NCI-H524 treated with DMSO at 0.1 percent for 48 hours (cell line): ENCODE measurements around the gene TBX6.
"Not testable (repeated sequence)": the region's sequence is repeated elsewhere in the genome, so short reads cannot be mapped to it uniquely, and the experiment has no call there.

Experiments
- DNase-seq: peaks from one replicate; lab custom pipeline; 2025; lab: John Stamatoyannopoulos, UW

The TBX6 gene

GRCh38 chr16:30065943-30066760 is 25.6 kb downstream of the TBX6 start:
- no peak for DNase-seq

DNA sequence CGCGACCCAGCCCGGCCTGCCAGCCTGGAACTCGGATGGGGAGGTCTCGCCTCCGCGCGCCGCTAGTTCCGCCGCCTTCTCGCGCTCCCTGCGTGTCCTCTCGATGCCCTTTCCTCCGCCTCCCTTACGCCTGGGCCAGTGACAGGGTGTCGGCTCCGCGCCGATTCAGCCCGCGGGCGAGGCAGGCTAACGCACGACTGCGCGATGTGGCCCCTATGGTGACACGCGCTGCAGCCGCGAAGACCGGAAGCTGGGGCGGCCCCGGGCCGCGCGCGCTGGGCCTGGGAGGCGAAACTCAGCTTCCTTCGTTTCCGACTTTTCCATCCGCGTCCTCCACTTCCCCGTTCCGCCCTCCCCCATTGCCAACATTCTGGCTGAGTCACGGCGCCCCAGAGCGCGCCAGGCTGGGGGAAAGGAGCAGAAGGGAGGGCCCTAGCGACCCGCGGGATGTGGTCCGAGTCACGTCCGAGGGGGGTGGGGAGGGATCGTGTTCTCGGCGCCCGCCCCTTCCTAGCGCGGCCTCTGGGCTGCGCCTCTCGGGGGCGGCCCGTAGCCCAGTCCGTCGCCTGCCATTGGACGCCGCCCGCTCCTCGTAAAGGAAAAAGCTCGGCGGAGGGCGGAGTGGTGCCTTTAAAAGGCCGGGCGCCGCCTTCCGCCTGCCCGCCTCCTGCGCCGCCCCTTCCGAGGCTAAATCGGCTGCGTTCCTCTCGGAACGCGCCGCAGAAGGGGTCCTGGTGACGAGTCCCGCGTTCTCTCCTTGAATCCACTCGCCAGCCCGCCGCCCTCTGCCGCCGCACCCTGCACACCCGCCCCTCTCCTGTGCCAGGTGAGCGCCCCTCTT is 26.4 kb downstream of the TBX6 start, which contains the start of gene ALDOA:
ALDOA (plus strand) TSS at position 659 of the 841 bp plus-strand sequence. CDS start 1,138 bp downstream, outside the sequence.
- peak; percentile 88 for DNase-seq

DNA sequence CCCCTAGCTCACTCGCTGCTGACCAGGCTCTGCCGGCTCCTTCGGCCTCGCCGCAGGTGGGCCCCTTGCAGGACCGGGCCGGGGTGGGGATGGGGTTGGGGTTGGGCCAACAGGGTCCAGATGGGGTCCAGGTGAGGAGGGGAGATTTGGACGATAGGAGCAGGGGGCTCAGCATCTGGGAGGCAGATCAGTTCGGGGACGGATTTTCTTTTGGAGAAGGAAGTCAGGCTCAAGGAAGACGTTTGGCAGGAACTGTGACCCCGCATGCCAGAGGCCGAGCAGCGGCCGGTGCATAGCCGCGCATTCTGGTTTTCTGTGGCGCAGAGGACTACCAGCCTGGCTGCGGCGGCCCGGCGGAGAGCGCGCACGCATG is 27.0 kb downstream of the TBX6 start:
- no peak for DNase-seq

DNA sequence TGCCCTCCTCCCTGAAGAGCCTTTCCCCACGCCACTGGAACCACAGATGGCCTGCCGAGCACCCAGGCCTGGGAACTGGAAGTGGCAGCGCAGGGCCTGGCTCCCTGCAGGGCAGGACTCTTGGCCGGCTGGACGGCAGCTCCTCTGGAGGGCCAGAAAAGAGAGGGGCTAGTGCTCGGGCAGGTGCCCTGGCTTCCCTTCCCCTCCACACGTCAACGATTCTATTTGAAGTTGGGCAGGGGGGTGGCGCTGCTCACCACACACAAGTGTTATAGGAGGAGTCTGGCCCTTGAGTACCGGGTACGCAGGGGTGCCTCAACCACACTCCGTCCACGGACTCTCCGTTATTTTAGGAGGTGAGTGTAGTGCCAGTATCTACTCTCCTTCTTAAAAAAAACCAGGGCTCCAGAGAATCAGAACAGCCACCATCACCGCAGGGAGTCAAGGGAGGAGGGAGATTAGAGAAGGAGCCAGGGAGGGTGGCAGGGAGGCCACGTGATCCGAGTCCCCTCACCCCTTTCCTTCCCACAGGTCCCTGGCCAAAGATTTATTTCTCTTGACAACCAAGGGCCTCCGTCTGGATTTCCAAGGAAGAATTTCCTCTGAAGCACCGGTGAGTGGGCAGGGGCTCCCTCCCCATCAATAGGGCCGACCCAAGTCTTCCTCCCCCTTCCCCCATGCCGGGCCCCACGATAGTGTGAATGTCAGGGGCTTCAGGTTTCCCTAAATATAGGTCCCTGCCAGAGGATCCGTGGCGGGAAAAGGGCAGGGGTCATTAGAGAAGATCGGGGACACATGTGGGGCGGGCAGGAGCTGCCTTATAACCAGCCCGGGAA is 27.6 kb downstream of the TBX6 start:
- peak; percentile 63 for DNase-seq

GRCh38 chr16:30063278-30063892 is 28.3 kb downstream of the TBX6 start:
- no peak for DNase-seq

GRCh38 chr16:30060836-30061554 is 30.7 kb downstream of the TBX6 start:
- DNase-seq: peak; percentile 57

DNA sequence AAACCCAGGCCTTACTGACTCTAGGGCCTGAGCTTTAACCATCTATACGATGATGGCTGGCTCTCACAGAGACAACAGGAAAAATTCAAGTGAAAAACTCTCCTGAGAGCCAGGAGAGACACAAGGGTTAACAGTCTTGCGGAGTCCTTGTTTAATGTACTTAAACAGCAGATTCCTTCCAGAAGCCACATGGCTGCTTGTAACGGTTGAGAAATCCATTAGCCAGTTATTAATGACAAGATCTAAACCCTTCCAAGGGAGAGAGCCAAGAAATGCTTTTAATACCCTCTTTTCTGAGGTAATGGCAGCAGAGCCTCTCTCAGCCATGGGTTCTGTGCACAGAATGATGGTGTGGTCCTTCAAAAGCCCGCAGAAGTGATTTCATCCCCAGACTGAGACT is 31.4 kb downstream of the TBX6 start:
- peak; percentile 57 for DNase-seq

- DNase-seq: no peak
Observed at GRCh38 chr16:30054959-30055553, 36.7 kb downstream of the TBX6 start.

DNA sequence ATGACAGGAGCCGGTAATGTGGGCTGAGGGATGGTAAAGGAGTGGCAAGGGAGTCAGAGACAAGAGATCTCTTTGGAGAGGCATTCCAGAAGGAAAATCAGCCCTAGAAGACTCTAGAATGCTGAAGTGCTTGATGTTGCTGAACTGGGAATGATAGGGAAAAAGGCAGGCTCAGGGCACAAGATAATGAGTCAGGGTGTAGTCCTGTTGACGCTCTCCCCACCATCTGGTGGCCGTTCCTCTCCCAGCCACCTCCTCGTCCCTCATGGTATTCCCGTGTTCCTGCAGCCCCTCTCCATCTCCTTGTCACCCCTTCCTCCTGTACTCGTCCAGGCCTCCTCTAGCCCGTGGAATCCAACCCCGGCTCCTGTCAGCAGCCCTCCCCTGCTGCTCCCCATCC is 37.3 kb downstream of the TBX6 start:
- DNase-seq: no peak

DNA sequence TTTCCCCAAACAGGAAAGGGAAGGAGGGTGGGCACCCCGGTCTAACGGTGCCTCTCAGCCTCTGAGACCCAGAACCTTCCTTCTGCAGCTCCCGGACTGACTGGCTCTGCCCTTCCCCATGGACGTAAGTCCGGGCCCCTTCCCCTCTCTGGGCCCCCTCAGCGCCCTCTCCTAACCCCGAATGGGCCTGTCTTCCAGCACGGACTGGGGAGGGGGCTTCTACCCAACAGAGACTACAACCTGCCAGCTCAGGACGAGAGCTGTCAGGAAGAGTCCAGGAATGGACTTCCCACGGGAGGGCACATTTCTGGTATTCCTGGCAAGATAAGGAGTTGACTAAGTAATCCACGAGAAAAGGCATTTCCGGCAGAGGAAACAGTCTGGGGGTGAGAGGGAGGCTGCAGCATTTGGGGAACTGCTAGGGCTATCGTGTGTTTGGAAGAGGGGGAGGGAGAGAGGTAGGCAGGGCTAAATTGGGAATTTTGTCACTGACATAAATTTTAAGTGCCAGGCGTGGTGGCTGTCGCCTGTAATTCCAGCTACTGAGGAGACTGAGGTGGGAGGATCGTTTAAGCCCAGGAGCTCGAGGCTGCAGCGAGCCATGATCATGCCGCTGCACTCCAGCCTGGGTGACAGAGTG is 38.2 kb downstream of the TBX6 start:
- no peak for DNase-seq

DNA sequence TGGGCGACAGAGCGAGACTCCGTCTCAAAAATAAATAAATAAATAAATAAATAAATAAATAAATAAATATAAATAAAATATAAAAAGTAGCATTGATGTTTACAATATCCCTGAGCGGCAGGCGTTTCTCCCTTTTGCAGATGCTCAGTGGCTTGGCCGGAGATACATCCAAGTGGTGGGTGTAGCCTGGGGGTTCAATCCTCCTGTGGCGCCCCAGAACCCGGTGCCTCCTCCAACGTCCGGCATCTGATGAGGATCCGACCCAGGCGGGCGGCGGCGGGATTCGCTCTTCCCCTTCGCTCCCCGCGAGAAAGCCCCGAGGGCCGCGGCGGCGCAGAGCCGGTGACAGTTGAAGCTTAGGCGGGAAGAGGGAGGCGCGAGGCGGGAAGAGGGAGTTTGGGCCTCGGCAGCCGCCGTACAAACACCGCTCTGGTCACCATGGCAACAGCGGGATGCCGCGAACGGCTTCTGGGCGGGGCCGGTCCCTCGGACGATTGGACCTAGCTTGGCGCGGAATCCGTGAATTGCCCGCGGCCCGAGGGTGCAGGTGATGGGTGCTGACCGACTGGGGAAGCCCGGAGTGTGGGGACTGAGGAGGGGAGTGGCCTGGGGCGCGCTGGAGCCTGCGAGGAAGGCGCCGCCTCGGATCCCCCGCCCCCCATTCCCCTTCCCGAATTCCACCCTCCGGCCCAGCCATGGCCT is 38.9 kb downstream of the TBX6 start:
- peak; percentile 72 for DNase-seq

- DNase-seq: no peak
Observed at GRCh38 chr16:30051518-30051917, 40.2 kb downstream of the TBX6 start.

- DNase-seq: no peak
Observed at GRCh38 chr16:30049871-30050270, 41.9 kb downstream of the TBX6 start.

DNA sequence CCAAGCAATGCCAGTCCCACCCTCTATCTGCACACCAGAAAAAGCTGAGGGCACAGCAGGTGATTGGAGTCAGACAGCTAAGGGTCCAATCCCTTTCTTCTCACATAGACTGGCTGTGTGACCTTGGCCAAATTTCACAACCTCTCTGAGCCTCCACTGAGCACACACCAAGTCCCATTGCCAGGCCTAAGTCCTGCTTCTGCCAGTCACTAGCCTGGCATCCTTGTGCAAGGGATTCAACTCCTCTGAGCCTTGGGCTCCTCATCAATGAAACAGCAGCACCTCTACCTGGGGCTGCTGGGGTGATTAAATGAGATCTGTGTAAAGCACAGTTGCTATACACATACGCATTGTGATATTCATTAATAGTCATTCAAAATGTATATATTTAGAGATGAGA is 45.1 kb downstream of the TBX6 start:
- DNase-seq: no peak

DNA sequence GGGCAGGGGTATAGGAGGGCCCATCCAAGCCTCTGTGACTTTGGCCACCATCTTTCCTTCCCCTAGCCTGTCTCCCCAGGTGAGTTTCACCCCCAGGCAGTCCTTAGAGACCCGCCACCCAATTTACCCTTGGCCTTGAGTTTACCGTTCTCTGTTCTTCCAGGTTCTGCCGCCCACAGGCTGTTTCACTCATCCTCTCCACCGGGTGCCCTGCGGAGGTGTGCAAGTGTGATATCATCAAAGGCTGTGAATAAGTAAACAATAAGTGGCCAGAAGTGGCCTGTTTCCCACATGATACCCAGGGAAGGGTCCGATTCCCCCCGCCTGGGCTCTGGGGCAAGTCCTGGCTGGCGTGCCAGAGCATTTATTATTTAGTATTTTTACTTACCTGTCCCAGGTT is 45.5 kb downstream of the TBX6 start:
- no peak for DNase-seq

DNA sequence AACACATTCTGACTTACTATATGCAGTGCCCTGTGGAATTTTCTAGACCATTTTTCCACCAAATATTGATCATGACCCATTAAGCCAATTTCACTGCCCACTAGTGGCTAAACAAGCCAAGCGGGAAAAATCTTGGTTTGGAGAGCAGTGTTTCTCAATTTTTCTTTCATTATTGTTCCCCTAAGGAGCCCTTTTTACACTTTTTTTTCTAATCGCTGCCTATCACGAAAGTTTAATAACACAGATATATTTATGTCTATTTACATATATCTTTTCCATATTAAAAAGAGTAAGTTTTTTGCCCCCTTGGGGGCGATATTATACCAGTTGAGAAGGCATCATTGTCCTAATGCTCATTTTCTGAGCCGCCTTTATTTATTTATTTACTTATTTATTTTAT is 49.9 kb downstream of the TBX6 start:
- no peak for DNase-seq

- not testable (repeated sequence) for DNase-seq
Observed at GRCh38 chr16:30040690-30041089, 51.0 kb downstream of the TBX6 start.

GRCh38 chr16:30040221-30040620 is 51.5 kb downstream of the TBX6 start:
- no peak for DNase-seq
